ENCODE results near the gene IVNS1ABP. TPM values are rescaled to one million over a fixed set of nuclear protein-coding genes. Genes with fewer than 3 reads are reported as not detected.

IVNS1ABP gene
- total and polyA plus RNA-seq, 5 donors from 2014 or later: 66.9 to 373 (median 81.3) TPM

DNA sequence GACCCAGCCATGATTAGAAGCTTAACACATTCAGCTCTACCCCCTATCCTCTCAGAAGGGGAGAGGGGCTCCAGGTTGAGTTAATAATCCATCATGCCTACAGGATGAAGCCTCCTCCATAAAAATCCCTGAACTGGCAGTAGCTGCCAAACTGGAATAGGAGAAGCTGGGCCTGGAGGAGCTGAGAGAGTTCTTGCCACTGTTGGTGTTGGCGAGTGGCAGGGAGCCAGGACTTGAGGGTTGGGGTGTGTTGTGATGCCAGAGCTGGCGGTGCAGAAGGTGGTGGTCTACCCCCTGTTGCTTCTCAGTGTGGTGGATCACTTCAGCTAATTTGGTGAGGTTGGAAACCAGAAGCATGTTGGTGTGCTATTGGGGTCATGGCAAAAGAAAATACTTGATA is 36.5 kb downstream of the IVNS1ABP start:
- H3K36me3 Mint-ChIP-seq: peaks cover 18% of the 10 kb centered on the region
- no peaks in the 10 kb centered on the region for H3K9me3 ChIP-seq (ENCODE audit: control insufficient read depth in 2 of 2, low read length in 2 of 2)
- no peaks in the 10 kb centered on the region for H3K36me3 ChIP-seq (ENCODE audit: control insufficient read depth, insufficient read depth, low read length)
- H3K27me3 Mint-ChIP-seq: no peaks in the 10 kb centered on the region
- peak overlapping the region; percentile 65 for H3K27ac ChIP-seq (ENCODE audit: insufficient read depth, low read length, poor library complexity, severe bottlenecking)
- peaks cover 36 to 66% (median 57%) of the 10 kb centered on the region in 4 donors for H3K4me1 Mint-ChIP-seq
- H3K4me1 ChIP-seq (ENCODE audit: control insufficient read depth, insufficient read depth, low read length, poor library complexity, severe bottlenecking): peaks cover 49% of the 10 kb centered on the region
- H3K4me3 Mint-ChIP-seq: peak overlapping the region in 3 of 4 donors; percentile 77 to 84 (median 79)
- no peaks in the 10 kb centered on the region for H3K27me3 ChIP-seq (ENCODE audit: control insufficient read depth, insufficient read depth, low read length)
- peak overlapping the region; percentile 91 to 99 (median 96) for H3K27ac Mint-ChIP-seq
- ATAC-seq (ENCODE audit: low read depth in 2 of 2) (no peak), DNase-seq (no peak)
- peaks cover 0 to 12% (median 2%) of the 10 kb centered on the region in 7 donors for H3K9me3 Mint-ChIP-seq
- peak overlapping the region; percentile 37 for H3K4me3 ChIP-seq (ENCODE audit: low read depth, low read length)

GRCh38 chr1:185279571-185279970 is 37.5 kb downstream of the IVNS1ABP start:
- H3K36me3 Mint-ChIP-seq: peaks cover 18% of the 10 kb centered on the region
- Histone ChIP-seq H3K4me1 (ENCODE audit: control insufficient read depth, insufficient read depth, low read length, poor library complexity, severe bottlenecking) (peaks cover 43% of the 10 kb centered on the region), H3K27me3 (ENCODE audit: control insufficient read depth, insufficient read depth, low read length) (no peaks in the 10 kb centered on the region), H3K36me3 (ENCODE audit: control insufficient read depth, insufficient read depth, low read length) (no peaks in the 10 kb centered on the region), H3K9me3 (ENCODE audit: control insufficient read depth in 2 of 2, low read length in 2 of 2) (no peaks in the 10 kb centered on the region), H3K4me3 (ENCODE audit: low read depth, low read length) (no peak overlapping the region), H3K27ac (ENCODE audit: insufficient read depth, low read length, poor library complexity, severe bottlenecking) (no peak overlapping the region)
- peaks cover 0 to 12% (median 2%) of the 10 kb centered on the region in 7 donors for H3K9me3 Mint-ChIP-seq
- H3K27ac Mint-ChIP-seq: peak overlapping the region in 2 of 3 donors; percentile 4 to 91
- no peaks in the 10 kb centered on the region for H3K27me3 Mint-ChIP-seq
- ATAC-seq (ENCODE audit: low read depth in 2 of 2): no peak
- peaks cover 36 to 56% (median 48%) of the 10 kb centered on the region in 4 donors for H3K4me1 Mint-ChIP-seq
- no peak overlapping the region for H3K4me3 Mint-ChIP-seq
- no peak for DNase-seq

DNA sequence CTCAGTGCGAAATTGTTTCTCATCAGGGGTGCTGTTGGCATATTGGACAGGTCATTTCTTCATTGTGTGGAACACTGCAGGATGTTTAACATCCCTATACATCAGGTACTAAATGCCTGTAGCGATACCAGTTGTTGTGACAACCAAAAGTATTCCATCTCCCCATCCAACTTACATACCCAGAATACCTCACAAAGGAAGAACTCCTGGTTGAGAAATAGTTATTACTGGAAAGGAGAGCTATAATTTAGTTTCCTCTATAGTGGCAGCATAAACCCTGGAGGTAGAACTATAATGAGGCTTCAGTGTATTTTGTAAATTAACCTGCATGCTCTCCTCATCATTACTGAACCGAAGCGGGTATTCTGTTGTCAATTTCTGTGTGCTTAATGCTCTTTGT is 45.1 kb downstream of the IVNS1ABP start:
- Histone ChIP-seq H3K27me3 (ENCODE audit: control insufficient read depth, insufficient read depth, low read length) (no peaks in the 10 kb centered on the region), H3K27ac (ENCODE audit: insufficient read depth, low read length, poor library complexity, severe bottlenecking) (no peak overlapping the region), H3K9me3 (ENCODE audit: control insufficient read depth in 2 of 2, low read length in 2 of 2) (no peaks in the 10 kb centered on the region), H3K36me3 (ENCODE audit: control insufficient read depth, insufficient read depth, low read length) (no peaks in the 10 kb centered on the region), H3K4me1 (ENCODE audit: control insufficient read depth, insufficient read depth, low read length, poor library complexity, severe bottlenecking) (no peaks in the 10 kb centered on the region), H3K4me3 (ENCODE audit: low read depth, low read length) (no peak overlapping the region)
- no peak overlapping the region for H3K4me3 Mint-ChIP-seq
- H3K4me1 Mint-ChIP-seq: peaks cover 4 to 13% (median 4%) of the 10 kb centered on the region in 4 donors
- ATAC-seq (ENCODE audit: low read depth in 2 of 2): no peak
- no peaks in the 10 kb centered on the region for H3K27me3 Mint-ChIP-seq
- H3K36me3 Mint-ChIP-seq: peaks cover 13% of the 10 kb centered on the region
- H3K27ac Mint-ChIP-seq: no peak overlapping the region
- no peaks in the 10 kb centered on the region for H3K9me3 Mint-ChIP-seq
- no peak for DNase-seq

DNA sequence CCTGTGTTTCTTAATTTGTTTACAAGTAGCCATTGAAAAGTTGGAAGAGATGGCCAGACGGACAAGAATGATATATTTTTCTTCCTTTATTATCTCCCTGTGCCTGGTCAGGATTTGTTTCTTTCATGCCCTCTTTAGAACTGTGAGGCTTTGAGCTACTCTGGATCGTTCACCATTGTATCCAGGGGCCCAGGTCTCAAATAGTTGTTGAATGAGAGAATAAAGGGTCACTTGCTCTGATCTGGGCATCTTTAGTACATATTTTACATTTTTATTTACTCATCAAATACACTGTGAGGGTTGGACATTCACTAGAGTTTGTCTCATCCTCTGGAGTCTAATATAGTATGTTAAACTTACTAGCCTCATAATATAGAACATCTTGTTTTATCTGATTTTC is 48.7 kb downstream of the IVNS1ABP start:
- H3K4me1 Mint-ChIP-seq: peaks cover 4 to 11% (median 4%) of the 10 kb centered on the region in 4 donors
- Histone ChIP-seq H3K4me3 (ENCODE audit: low read depth, low read length) (no peak overlapping the region), H3K9me3 (ENCODE audit: control insufficient read depth in 2 of 2, low read length in 2 of 2) (no peaks in the 10 kb centered on the region), H3K36me3 (ENCODE audit: control insufficient read depth, insufficient read depth, low read length) (no peaks in the 10 kb centered on the region), H3K4me1 (ENCODE audit: control insufficient read depth, insufficient read depth, low read length, poor library complexity, severe bottlenecking) (no peaks in the 10 kb centered on the region), H3K27ac (ENCODE audit: insufficient read depth, low read length, poor library complexity, severe bottlenecking) (no peak overlapping the region), H3K27me3 (ENCODE audit: control insufficient read depth, insufficient read depth, low read length) (no peaks in the 10 kb centered on the region)
- no peaks in the 10 kb centered on the region for H3K27me3 Mint-ChIP-seq
- no peak overlapping the region for H3K4me3 Mint-ChIP-seq
- peaks cover 15% of the 10 kb centered on the region for H3K36me3 Mint-ChIP-seq
- ATAC-seq (ENCODE audit: low read depth in 2 of 2) (no peak), DNase-seq (no peak)
- peaks cover 0 to 1% (median 0%) of the 10 kb centered on the region in 7 donors for H3K9me3 Mint-ChIP-seq
- no peak overlapping the region for H3K27ac Mint-ChIP-seq

- H3K4me1 ChIP-seq (ENCODE audit: control insufficient read depth, insufficient read depth, low read length, poor library complexity, severe bottlenecking): no peaks in the 10 kb centered on the region
- Mint-ChIP-seq H3K4me1 (peaks cover 4 to 11% (median 4%) of the 10 kb centered on the region in 4 donors), H3K4me3 (no peak overlapping the region), H3K9me3 (peaks cover 0 to 2% (median 0%) of the 10 kb centered on the region in 7 donors), H3K27me3 (no peaks in the 10 kb centered on the region), H3K36me3 (peaks cover 16% of the 10 kb centered on the region), H3K27ac (no peak overlapping the region)
- H3K36me3 ChIP-seq (ENCODE audit: control insufficient read depth, insufficient read depth, low read length): no peaks in the 10 kb centered on the region
- H3K27ac ChIP-seq (ENCODE audit: insufficient read depth, low read length, poor library complexity, severe bottlenecking): no peak overlapping the region
- no peaks in the 10 kb centered on the region for H3K9me3 ChIP-seq (ENCODE audit: control insufficient read depth in 2 of 2, low read length in 2 of 2)
- DNase-seq: no peak
- H3K4me3 ChIP-seq (ENCODE audit: low read depth, low read length): no peak overlapping the region
- no peaks in the 10 kb centered on the region for H3K27me3 ChIP-seq (ENCODE audit: control insufficient read depth, insufficient read depth, low read length)
- no peak for ATAC-seq (ENCODE audit: low read depth in 2 of 2)
Observed at GRCh38 chr1:185267701-185268100, 49.3 kb downstream of the IVNS1ABP start.

DNA sequence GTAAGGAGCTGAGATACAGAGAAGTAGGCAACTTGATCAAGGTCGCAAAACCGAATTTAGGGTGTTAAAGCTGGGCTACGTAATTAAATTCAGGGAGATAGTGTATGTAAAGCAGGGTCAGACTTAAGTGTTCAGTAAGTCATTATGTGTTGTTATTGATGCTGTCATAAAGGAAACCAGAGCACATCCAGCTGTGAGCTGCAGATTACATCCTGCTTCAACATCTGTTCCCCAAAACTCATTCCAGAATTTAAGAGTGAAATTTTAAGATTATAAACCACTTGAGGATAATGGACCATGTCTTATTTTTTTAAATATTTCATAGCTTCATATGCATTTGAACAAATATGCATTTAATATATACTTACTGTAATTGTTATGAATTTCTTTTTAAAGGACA is 49.7 kb downstream of the IVNS1ABP start:
- Mint-ChIP-seq H3K4me1 (peaks cover 2 to 10% (median 4%) of the 10 kb centered on the region in 4 donors), H3K27me3 (no peaks in the 10 kb centered on the region), H3K4me3 (no peak overlapping the region), H3K36me3 (peaks cover 14% of the 10 kb centered on the region), H3K9me3 (peaks cover 0 to 2% (median 0%) of the 10 kb centered on the region in 7 donors), H3K27ac (no peak overlapping the region)
- H3K4me1 ChIP-seq (ENCODE audit: control insufficient read depth, insufficient read depth, low read length, poor library complexity, severe bottlenecking): no peaks in the 10 kb centered on the region
- no peak for DNase-seq
- no peak for ATAC-seq (ENCODE audit: low read depth in 2 of 2)
- H3K27me3 ChIP-seq (ENCODE audit: control insufficient read depth, insufficient read depth, low read length): no peaks in the 10 kb centered on the region
- no peak overlapping the region for H3K4me3 ChIP-seq (ENCODE audit: low read depth, low read length)
- no peak overlapping the region for H3K27ac ChIP-seq (ENCODE audit: insufficient read depth, low read length, poor library complexity, severe bottlenecking)
- H3K9me3 ChIP-seq (ENCODE audit: control insufficient read depth in 2 of 2, low read length in 2 of 2): no peaks in the 10 kb centered on the region
- no peaks in the 10 kb centered on the region for H3K36me3 ChIP-seq (ENCODE audit: control insufficient read depth, insufficient read depth, low read length)

GRCh38 chr1:185265314-185265713 is 51.7 kb downstream of the IVNS1ABP start:
- Mint-ChIP-seq H3K27me3 (no peaks in the 10 kb centered on the region), H3K27ac (no peak overlapping the region), H3K36me3 (peaks cover 11% of the 10 kb centered on the region), H3K4me1 (peaks cover 0 to 13% (median 4%) of the 10 kb centered on the region in 4 donors), H3K4me3 (no peak overlapping the region), H3K9me3 (peaks cover 0 to 5% (median 3%) of the 10 kb centered on the region in 7 donors)
- DNase-seq (no peak), ATAC-seq (ENCODE audit: low read depth in 2 of 2) (no peak)
- Histone ChIP-seq H3K4me3 (ENCODE audit: low read depth, low read length) (no peak overlapping the region), H3K9me3 (ENCODE audit: control insufficient read depth in 2 of 2, low read length in 2 of 2) (no peaks in the 10 kb centered on the region), H3K27ac (ENCODE audit: insufficient read depth, low read length, poor library complexity, severe bottlenecking) (no peak overlapping the region), H3K36me3 (ENCODE audit: control insufficient read depth, insufficient read depth, low read length) (no peaks in the 10 kb centered on the region), H3K27me3 (ENCODE audit: control insufficient read depth, insufficient read depth, low read length) (no peaks in the 10 kb centered on the region), H3K4me1 (ENCODE audit: control insufficient read depth, insufficient read depth, low read length, poor library complexity, severe bottlenecking) (no peaks in the 10 kb centered on the region)

GRCh38 chr1:185263780-185264179 is 53.3 kb downstream of the IVNS1ABP start:
- H3K27ac Mint-ChIP-seq: peak overlapping the region in 1 of 3 donors; percentile 55
- peaks cover 1 to 11% (median 6%) of the 10 kb centered on the region in 7 donors for H3K9me3 Mint-ChIP-seq
- peaks cover 11% of the 10 kb centered on the region for H3K36me3 Mint-ChIP-seq
- H3K4me1 Mint-ChIP-seq: peaks cover 3 to 21% (median 12%) of the 10 kb centered on the region in 4 donors
- Histone ChIP-seq H3K4me3 (ENCODE audit: low read depth, low read length) (no peak overlapping the region), H3K27me3 (ENCODE audit: control insufficient read depth, insufficient read depth, low read length) (no peaks in the 10 kb centered on the region), H3K4me1 (ENCODE audit: control insufficient read depth, insufficient read depth, low read length, poor library complexity, severe bottlenecking) (no peaks in the 10 kb centered on the region), H3K27ac (ENCODE audit: insufficient read depth, low read length, poor library complexity, severe bottlenecking) (no peak overlapping the region), H3K9me3 (ENCODE audit: control insufficient read depth in 2 of 2, low read length in 2 of 2) (no peaks in the 10 kb centered on the region), H3K36me3 (ENCODE audit: control insufficient read depth, insufficient read depth, low read length) (no peaks in the 10 kb centered on the region)
- H3K4me3 Mint-ChIP-seq: no peak overlapping the region
- H3K27me3 Mint-ChIP-seq: no peaks in the 10 kb centered on the region
- DNase-seq: no peak
- ATAC-seq (ENCODE audit: low read depth in 2 of 2): no peak

Measured in CD4-positive, CD25-positive, alpha-beta regulatory T cell (primary cell).